Mucosa of rectum (tissue), 2 donors: ENCODE data around the gene CFL1.
"Not testable (repeated sequence)": the region's sequence is repeated elsewhere in the genome, so short reads cannot be mapped to it uniquely, and the experiment has no call there.

Experiments
- H3K27ac ChIP-seq, 2 donors: one replicate each; pipeline ENCODE4 v1.7.0; 2013; ENCODE audit warnings: inconsistent platforms in 2 of 2, low read depth in 2 of 2, low read length in 2 of 2
- H3K27me3 ChIP-seq, 2 donors: one replicate each; pipeline ENCODE4 v1.7.0; 2013; ENCODE audit warnings: low read length in 2 of 2; ENCODE audit not compliant: control insufficient read depth in 2 of 2, insufficient read depth in 2 of 2
- H3K36me3 ChIP-seq, 2 donors: one replicate each; pipeline ENCODE4 v1.7.0; 2013; ENCODE audit warnings: low read length in 2 of 2; ENCODE audit not compliant: control insufficient read depth in 2 of 2, insufficient read depth in 2 of 2
- H3K4me1 ChIP-seq, 2 donors: one replicate each; pipeline ENCODE4 v1.7.0; 2013; ENCODE audit warnings: low read length in 2 of 2, mild to moderate bottlenecking in 1 of 2; ENCODE audit not compliant: control insufficient read depth in 2 of 2, insufficient read depth in 2 of 2
- H3K4me3 ChIP-seq, 2 donors: one replicate each; pipeline ENCODE4 v1.7.0; 2013; ENCODE audit warnings: low read length in 2 of 2
- H3K9ac ChIP-seq, 2 donors: one replicate each; pipeline ENCODE4 v1.7.0; 2013; ENCODE audit warnings: low read length in 2 of 2, low read depth in 1 of 2, mild to moderate bottlenecking in 1 of 2
- H3K9me3 ChIP-seq, 2 donors: one replicate each; pipeline ENCODE4 v1.7.0; 2013; ENCODE audit warnings: low read length in 2 of 2; ENCODE audit not compliant: control insufficient read depth in 2 of 2
- donor health status: healthy.
- donor health status: Normal muscosa, but diverticular disease.

Gene CFL1

DNA sequence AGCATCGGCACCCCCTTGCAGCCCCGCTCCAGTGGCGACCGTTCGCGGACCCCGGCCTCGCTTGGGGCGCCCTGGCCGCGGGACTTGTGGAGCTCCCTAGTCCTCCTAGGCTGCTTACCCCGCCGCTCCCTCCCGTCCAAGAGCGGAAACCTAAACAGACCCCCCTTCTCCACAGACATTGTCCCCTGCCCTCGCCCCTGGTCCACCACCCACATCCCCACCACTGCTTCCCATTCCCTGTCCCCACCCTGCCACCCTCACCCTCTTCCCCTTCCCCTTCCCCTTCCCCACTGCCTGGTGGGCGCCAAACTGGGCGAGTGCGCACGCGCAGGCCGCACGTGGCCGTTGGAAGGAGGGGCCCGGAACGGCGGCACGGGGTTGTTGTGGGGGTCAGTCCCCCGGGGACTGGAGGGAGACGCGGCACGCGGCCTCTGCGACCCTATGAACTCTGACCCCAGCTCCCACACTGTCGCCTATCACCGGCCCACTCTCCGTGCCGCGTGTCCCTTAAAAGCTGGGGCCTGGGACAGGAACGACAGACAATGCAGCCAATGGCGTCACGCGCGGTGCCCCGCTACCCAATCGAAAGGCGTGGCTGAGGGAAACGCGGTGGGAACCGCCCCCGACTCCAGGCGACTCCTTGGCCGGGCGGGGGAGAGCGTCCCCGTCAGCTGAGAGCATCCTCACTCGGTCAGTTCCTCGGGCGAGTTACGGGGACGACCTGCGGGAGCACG, 24.5 kb downstream of the CFL1 start, which contains the start of gene SNX32:
Gene SNX32 (plus strand): TSS at position 667 of the 734 bp plus-strand sequence. CDS start 103 bp downstream, outside the sequence.
- Histone ChIP-seq H3K27ac (peak within 1 kb of the TSS in 1 of 2 donors; percentile 38), H3K9ac (peak within 1 kb of the TSS; percentile 47 to 52), H3K9me3 (no peaks in the 10 kb centered on the region)

DNA sequence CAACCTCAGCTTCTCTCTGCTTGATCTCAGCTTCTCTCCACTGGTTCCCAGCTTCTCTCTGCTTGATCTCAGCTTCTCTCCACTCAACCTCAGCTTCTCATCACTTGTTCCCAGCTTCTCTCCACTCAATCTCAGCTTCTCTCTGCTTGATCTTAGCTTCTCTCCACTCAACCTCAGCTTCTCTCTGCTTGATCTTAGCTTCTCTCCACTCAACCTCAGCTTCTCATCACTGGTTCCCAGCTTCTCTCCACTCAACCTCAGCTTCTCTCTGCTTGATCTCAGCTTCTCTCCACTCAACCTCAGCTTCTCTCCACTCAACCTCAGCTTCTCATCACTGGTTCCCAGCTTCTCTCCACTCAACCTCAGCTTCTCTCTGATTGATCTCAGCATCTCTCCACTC, 25.7 kb downstream of the CFL1 start:
- not testable (repeated sequence) for H3K9me3 ChIP-seq, H3K9ac ChIP-seq, H3K4me3 ChIP-seq, H3K27me3 ChIP-seq, H3K27ac ChIP-seq, H3K36me3 ChIP-seq
- H3K4me1 ChIP-seq = peaks cover 13 to 20% of the 10 kb centered on the region in 2 donors

More for the DNA sequence above, 24.5 kb downstream of the CFL1 start, which contains the start of gene SNX32:
- H3K4me1 ChIP-seq = peaks cover 13 to 20% of the 10 kb centered on the region in 2 donors
- H3K27me3 ChIP-seq = no peaks in the 10 kb centered on the region
- H3K4me3 ChIP-seq = peak within 1 kb of the TSS; percentile 72 to 87
- no peaks in the 10 kb centered on the region for H3K36me3 ChIP-seq

DNA sequence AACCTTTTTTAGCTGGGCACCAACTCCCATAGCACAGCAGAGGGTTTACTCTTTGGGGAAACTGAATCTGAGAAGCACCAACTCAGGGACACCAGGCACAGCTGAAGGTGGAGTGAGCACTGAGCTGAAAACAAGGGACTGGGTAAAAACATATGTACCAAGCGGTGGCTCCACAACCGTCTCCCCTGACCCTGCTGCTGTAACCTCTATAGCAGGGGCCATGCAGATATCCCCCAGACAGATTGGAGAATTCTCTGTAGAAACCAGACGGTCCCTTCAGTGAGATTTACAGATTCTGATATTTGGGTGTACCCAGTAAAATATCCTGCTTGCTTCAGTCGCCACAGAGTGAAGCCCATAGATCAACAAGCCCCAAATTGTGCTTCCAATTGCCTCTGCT, 28.5 kb downstream of the CFL1 start:
- H3K4me3 ChIP-seq = no peak overlapping the region
- H3K27ac ChIP-seq = no peak overlapping the region
- H3K4me1 ChIP-seq = peaks cover 13 to 18% of the 10 kb centered on the region in 2 donors
- H3K9ac ChIP-seq = no peak overlapping the region
- no peaks in the 10 kb centered on the region for H3K36me3 ChIP-seq
- H3K9me3 ChIP-seq = no peaks in the 10 kb centered on the region
- H3K27me3 ChIP-seq = no peaks in the 10 kb centered on the region

DNA sequence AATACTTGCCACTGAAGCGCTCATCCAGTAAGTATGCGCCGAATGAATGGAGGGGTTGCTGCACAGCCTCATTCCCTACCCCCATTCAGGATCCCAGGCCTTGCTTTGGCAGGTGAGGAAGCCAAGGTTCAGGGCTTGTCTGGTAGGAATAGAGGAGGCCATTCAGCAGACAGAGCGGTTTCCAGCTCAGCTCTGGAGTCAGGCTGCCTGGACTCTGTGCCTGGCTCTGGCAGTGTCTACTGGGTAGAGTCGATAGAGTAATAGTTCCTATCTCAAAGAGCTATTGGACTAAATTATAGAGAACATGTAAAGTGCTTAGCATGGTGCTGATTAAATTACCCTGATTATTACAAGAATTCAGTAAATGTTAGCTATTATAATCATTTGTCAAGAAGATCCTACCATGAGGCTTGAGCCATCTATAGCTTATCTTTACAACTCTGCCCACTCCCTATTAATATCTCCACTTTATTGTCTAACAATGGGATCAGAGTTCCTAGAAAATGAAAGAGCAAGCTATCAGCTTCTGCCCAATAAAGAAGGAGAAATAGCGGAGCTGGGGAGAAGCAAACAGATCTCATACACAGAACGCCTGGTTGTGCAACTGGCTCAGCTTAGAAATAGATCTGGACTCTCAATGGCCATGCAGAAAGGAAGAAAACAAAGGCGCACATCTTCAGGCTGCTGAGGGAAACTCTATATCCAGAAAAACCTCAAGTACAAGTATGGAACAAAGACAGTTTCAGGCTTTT, 30.8 kb downstream of the CFL1 start:
- Histone ChIP-seq H3K9me3 (no peaks in the 10 kb centered on the region), H3K27me3 (no peaks in the 10 kb centered on the region), H3K27ac (no peak overlapping the region), H3K36me3 (no peaks in the 10 kb centered on the region), H3K9ac (no peak overlapping the region), H3K4me1 (peaks cover 12 to 21% of the 10 kb centered on the region in 2 donors), H3K4me3 (no peak overlapping the region)

DNA sequence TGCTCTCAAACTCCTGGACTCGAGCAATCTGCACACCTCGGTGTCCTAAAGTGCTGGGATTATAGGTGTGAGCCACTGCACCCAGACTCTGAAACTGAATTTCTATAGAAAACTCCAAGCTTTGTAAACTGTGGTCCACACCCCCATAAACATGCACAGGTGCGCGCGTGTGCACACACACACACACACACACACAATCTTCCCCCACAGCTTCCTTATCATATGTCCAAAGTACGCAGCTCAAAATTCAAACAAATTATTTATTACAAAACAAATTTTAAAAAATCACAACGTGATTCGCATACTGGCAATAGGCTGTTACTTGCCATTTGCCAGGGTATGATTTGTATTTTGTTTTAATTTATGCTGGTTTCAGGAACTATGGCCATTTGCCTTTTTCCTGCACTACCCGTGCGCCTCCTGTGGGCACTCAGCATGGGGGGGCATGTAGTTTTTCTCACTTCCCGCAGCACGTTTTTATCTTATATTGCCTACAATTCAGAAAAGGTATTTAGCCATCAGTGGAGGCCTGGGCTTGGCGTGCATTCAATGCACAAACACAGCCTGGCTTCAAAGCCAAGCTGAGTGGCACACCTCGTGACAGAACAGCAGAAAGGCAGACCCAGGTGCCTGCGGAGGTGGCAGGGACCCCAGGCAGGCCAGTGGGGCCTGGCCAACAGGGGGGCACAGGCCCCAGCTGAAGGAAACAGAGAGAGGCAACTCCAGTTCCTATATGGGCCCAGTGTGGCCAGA, 35.0 kb downstream of the CFL1 start:
- peak overlapping the region in 1 of 2 donors; percentile 17 for H3K4me3 ChIP-seq
- H3K27ac ChIP-seq = peak overlapping the region; percentile 70 to 77
- H3K27me3 ChIP-seq = no peaks in the 10 kb centered on the region
- H3K9ac ChIP-seq = peak overlapping the region in 1 of 2 donors; percentile 56
- H3K36me3 ChIP-seq = no peaks in the 10 kb centered on the region
- H3K4me1 ChIP-seq = peaks cover 24 to 38% of the 10 kb centered on the region in 2 donors
- no peaks in the 10 kb centered on the region for H3K9me3 ChIP-seq

DNA sequence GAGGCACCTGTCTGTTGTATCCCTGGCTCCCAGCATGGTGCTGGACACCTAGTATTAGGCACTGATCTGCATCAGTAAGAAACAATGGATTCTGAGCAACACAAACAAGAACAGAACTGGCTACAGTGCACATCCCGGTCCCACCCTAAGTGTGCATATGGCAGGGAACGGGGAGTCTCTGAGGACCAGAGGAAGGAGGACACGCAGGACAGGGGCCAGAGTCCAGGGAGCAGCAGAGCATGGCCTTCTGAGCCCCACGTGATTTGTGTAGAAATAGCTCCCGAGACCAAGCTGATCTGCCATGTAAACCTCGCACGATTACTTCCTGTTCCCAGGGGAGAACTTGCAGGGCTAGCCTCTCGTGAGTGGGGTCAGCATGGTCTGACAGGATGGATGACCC, 36.9 kb downstream of the CFL1 start:
- Histone ChIP-seq H3K4me3 (peak overlapping the region in 1 of 2 donors; percentile 26), H3K9ac (peak overlapping the region in 1 of 2 donors; percentile 3), H3K27ac (peak overlapping the region; percentile 85 to 88), H3K4me1 (peaks cover 30 to 45% of the 10 kb centered on the region in 2 donors), H3K9me3 (no peaks in the 10 kb centered on the region), H3K36me3 (no peaks in the 10 kb centered on the region), H3K27me3 (no peaks in the 10 kb centered on the region)

DNA sequence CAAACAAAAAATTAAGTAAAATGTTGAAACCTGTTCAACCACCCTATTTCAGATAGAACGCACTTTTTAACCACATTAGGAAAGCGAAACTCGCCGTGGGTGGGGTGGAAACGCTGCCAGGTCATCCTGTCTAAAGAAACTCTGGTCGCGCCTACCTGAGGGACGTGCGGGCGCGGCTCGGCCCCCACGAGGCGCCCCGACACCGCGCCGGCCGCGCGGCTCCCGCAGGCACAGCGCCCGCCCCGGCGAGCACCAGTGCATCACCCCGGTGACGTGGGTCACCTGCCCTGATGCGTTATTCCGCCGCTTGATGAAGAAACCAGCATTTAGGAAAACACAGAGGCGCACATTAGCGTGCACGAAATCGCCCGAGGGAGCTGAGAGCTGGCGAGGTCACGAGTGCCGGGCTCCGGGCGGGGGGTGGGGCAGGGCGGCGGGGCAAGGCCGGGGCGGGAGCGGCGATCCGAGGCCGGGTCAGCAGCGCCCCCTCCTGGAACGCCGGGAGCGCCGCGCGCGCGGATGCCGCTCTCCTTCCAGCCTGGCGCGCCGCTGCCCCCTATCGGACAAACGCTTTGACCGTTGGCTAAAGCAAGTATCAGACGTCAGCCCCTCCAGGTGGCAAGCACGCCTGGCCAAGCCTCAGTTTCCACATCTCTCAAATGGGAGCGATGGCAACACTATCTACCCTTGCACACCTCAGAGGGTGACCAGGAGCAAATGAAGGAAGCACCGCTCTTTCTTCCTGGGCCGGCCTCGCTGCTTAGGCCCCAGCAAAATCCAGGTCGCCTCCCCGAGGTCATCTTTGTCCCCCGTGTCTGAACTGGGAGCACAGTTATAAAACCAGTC, 39.9 kb downstream of the CFL1 start:
- Histone ChIP-seq H3K27ac (peak overlapping the region; percentile 75 to 78), H3K4me1 (peaks cover 21 to 34% of the 10 kb centered on the region in 2 donors), H3K9ac (peak overlapping the region; percentile 52 to 83)

DNA sequence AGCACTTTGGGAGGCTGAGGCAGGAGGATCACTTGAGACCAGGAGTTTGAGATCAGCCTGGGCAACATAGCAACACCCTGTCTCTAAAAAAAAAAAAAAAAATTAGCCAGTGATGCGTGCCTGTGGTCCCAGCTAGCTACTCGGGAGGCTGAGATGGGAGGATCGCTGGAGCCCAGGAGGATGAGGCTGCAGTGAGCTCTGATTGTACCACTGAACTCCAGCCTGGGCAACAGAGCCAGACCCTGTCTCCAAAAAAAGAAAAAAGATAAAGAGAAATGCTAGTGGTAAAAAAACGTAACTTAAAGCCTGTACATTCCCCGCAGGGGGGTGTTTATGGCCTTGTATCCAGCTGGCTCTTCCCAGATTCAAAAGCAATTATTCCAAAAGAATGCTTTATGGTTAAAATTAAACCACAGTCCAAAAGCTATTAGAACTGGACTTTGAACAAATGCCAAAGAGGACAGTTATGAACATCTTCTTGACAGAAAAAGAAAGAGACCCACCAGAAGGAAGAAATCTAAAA, 40.6 kb downstream of the CFL1 start:
- Histone ChIP-seq H3K9ac (peak overlapping the region; percentile 52 to 83), H3K9me3 (no peaks in the 10 kb centered on the region), H3K36me3 (no peaks in the 10 kb centered on the region), H3K27ac (peak overlapping the region; percentile 75 to 78), H3K4me1 (peaks cover 21 to 28% of the 10 kb centered on the region in 2 donors), H3K27me3 (no peaks in the 10 kb centered on the region), H3K4me3 (peak overlapping the region; percentile 79 to 81)

More for the DNA sequence above, 39.9 kb downstream of the CFL1 start:
- H3K9me3 ChIP-seq = no peaks in the 10 kb centered on the region
- no peaks in the 10 kb centered on the region for H3K27me3 ChIP-seq
- peak overlapping the region; percentile 79 to 81 for H3K4me3 ChIP-seq
- no peaks in the 10 kb centered on the region for H3K36me3 ChIP-seq

DNA sequence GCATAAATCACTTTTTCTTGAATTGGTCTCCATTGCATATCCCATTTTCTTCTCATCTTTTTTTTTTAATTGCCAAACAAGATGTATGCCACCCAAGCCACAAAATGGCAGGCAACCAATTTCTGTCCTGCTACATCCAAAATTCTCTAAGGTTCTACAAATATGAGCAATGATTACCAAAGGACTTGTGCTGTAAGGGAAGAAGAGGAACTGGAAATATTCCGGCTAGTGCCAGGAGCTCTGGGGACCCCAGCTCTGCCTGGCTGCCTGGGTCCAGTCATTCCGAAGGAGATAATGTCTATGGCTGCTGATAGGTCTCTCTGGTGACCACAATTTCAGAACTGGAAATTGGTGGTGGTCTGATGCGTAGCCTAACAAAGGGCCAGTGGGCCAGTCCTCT, 41.3 kb downstream of the CFL1 start:
- Histone ChIP-seq H3K4me1 (peaks cover 21 to 23% of the 10 kb centered on the region in 2 donors), H3K9ac (no peak overlapping the region), H3K27ac (no peak overlapping the region), H3K27me3 (no peaks in the 10 kb centered on the region), H3K36me3 (no peaks in the 10 kb centered on the region), H3K9me3 (no peaks in the 10 kb centered on the region), H3K4me3 (peak overlapping the region in 1 of 2 donors; percentile 14)
